GM12865 (cell line): ENCODE results near the gene PDCD2L.
"Not testable (repeated sequence)": the region's sequence is repeated elsewhere in the genome, so short reads cannot be mapped to it uniquely, and the experiment has no call there.

Source experiments
- DNase-seq: peaks from one replicate; pipeline ENCODE4 v3.0.0; 2010; ENCODE audit warnings: low read depth
- H3K4me3 ChIP-seq: 2 replicates; pipeline ENCODE4 v1.5.1; 2011; ENCODE audit warnings: mild to moderate bottlenecking, low read depth, low read length, control low read depth
- CTCF ChIP-seq: IDR thresholded peaks from 2 replicates; pipeline ENCODE4 v1.5.1; 2011; ENCODE audit warnings: low read length, control low read depth, low read depth, inconsistent platforms; ENCODE audit not compliant: insufficient read depth; ENCODE audit errors: missing control alignments

The PDCD2L gene

GRCh38 chr19:34454685-34455084 is 50.5 kb downstream of the PDCD2L start:
- H3K4me3 ChIP-seq, result no peak overlapping the region
- no peak for TF ChIP-seq CTCF
- DNase-seq, result no peak

GRCh38 chr19:34455783-34456480 is 51.7 kb downstream of the PDCD2L start:
- H3K4me3 ChIP-seq, DNase-seq: not testable (repeated sequence)

- no peak for TF ChIP-seq CTCF
- no peak for DNase-seq
- no peak overlapping the region for H3K4me3 ChIP-seq
Measured at GRCh38 chr19:34457446-34457845, 53.2 kb downstream of the PDCD2L start.

- H3K4me3 ChIP-seq, result no peak overlapping the region
- no peak for TF ChIP-seq CTCF
- DNase-seq, result no peak
Measured at GRCh38 chr19:34458677-34459076, 54.5 kb downstream of the PDCD2L start.

- DNase-seq, result no peak
- H3K4me3 ChIP-seq, result no peak overlapping the region
- TF ChIP-seq CTCF, result no peak
Measured at GRCh38 chr19:34459614-34460013, 55.4 kb downstream of the PDCD2L start.

GRCh38 chr19:34461375-34462100 is 57.3 kb downstream of the PDCD2L start:
- DNase-seq, result no peak
- TF ChIP-seq CTCF, result no peak
- no peak overlapping the region for H3K4me3 ChIP-seq

GRCh38 chr19:34464785-34465184 is 60.6 kb downstream of the PDCD2L start:
- not testable (repeated sequence) for DNase-seq, H3K4me3 ChIP-seq

GRCh38 chr19:34468409-34468808 is 64.2 kb downstream of the PDCD2L start:
- no peak overlapping the region for H3K4me3 ChIP-seq
- DNase-seq, result no peak
- TF ChIP-seq CTCF, result no peak

GRCh38 chr19:34469026-34469425 is 64.8 kb downstream of the PDCD2L start:
- not testable (repeated sequence) for H3K4me3 ChIP-seq, DNase-seq
